Transverse colon (tissue), 4 donors: ENCODE results near the gene OPALIN.

ENCODE experiments used
- POLR2A ChIP-seq: fragments of 450-650 bp; IDR thresholded peaks from one replicate; pipeline ENCODE4 v1.6.1; 2016; ENCODE audit warnings: antibody characterized with exemption, mild to moderate bottlenecking, moderate library complexity
- POLR2AphosphoS5 ChIP-seq, 3 donors: sonication (generic); formaldehyde crosslinking; IDR thresholded peaks; one replicate each; pipeline ENCODE4 v1.6.1; 2016; ENCODE audit warnings: antibody characterized with exemption in 3 of 3
- TF ChIP-seq, protein P1 (sequence below), 5 experiments: fragments of 200-600 bp in 3 of 5; fragments of 450-650 bp in 2 of 5; sonication (generic) in 3 of 5; IDR thresholded peaks; 1 replicate in 2 of 5; 2 replicates in 3 of 5; pipeline ENCODE4 v1.5.1; 2016 to 2017; ENCODE audit warnings: antibody characterized with exemption in 5 of 5, inconsistent platforms in 3 of 5, mild to moderate bottlenecking in 2 of 5, moderate library complexity in 1 of 5

DNA sequence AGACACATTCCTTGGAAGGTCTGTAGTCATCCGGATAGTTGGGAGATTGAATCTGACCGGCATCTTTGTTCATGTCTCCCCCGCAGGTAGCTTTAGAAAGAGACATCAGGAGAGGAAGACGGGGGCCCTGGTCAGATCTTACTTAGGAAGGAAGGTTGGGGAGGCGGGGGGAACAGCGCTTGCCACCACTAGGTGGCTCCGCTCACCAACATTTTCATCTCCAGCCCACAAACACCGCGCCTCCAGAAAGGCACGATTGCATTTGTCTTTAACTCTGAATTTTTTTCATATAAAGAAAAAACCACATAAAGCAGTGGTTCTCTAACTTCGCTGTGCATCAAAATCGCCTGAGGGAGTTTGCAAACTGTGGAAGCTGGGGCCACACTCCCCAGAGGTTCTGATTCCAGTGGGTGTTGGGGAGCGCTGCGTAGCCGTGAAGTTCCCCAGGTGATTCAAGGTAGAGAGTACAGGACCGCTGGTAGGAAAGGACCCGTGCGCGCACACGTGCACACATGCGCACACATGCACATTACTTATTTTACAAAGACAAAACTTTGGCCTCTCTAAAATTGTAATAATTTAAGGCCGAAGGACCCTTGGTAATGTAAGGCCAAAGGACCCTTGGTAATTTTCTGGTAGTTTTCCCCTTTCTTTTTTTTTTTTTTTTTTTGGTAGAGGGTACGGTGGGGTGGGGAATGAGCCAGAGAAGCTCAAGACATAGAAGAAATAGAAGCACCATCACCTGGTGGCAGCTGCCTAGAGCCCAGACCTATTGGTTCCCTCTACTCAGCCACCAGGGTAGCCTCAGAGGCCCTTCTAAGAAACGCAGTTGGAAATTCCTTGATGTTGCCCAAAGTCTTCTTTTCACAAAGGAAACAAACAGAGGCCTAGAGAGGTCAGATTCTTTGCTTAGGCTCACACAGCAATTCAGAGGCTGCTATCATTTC, 37.4 kb upstream of the OPALIN start:
- TF ChIP-seq POLR2A (no peak), POLR2AphosphoS5 (IDR thresholded peaks at IDR 0.05) (no peak)
- TF ChIP-seq, protein P1, sequence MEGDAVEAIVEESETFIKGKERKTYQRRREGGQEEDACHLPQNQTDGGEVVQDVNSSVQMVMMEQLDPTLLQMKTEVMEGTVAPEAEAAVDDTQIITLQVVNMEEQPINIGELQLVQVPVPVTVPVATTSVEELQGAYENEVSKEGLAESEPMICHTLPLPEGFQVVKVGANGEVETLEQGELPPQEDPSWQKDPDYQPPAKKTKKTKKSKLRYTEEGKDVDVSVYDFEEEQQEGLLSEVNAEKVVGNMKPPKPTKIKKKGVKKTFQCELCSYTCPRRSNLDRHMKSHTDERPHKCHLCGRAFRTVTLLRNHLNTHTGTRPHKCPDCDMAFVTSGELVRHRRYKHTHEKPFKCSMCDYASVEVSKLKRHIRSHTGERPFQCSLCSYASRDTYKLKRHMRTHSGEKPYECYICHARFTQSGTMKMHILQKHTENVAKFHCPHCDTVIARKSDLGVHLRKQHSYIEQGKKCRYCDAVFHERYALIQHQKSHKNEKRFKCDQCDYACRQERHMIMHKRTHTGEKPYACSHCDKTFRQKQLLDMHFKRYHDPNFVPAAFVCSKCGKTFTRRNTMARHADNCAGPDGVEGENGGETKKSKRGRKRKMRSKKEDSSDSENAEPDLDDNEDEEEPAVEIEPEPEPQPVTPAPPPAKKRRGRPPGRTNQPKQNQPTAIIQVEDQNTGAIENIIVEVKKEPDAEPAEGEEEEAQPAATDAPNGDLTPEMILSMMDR (IDR thresholded peaks at IDR 0.05): peak; percentile 82 to 86 (median 84)
